Endothelial cell of umbilical vein (primary cell): Measurements from ENCODE around the gene CFHR2. TPM values are rescaled to one million over a fixed set of nuclear protein-coding genes. Genes with fewer than 3 reads are reported as not detected.

Source experiments
- BruUV-seq: library from RNA; stranded (reverse); fragments of 400-500 nt; replicated peaks from 2 replicates; lab custom pipeline; 2021; lab: Mats Ljungman, UMichigan
- CTCF ChIA-PET: fragments of 300-600, 350-600 bp; sonication (Branson Sonifier 250); formaldehyde crosslinking; loops from one replicate; lab custom pipeline; 2021; ENCODE audit warnings: antibody characterized with exemption, inconsistent platforms; lab: Charles Lee
- POLR2A ChIA-PET: fragments of 300-600, 350-600 bp; sonication (Branson Sonifier 250); formaldehyde crosslinking; loops from one replicate; lab custom pipeline; 2021; ENCODE audit warnings: antibody characterized with exemption, inconsistent platforms; lab: Charles Lee
- DNase-seq: peaks from one replicate; pipeline ENCODE4 v3.0.0-alpha.2; 2011; ENCODE audit warnings: low read depth, low spot score
- FAIRE-seq: peaks from 2 replicates; lab custom pipeline; 2011; peaks lifted over from hg19 to GRCh38; lab: Jason Lieb, UNC
- H2AFZ ChIP-seq: 2 replicates; pipeline ENCODE4 v1.6.0; 2012; ENCODE audit warnings: low read depth, low read length, control low read depth, inconsistent platforms
- H3K27ac ChIP-seq: 2 replicates; pipeline ENCODE4 v1.5.1; 2011; ENCODE audit warnings: low read depth, mild to moderate bottlenecking, control low read depth, low read length, moderate library complexity; ENCODE audit not compliant: insufficient read depth
- H3K27me3 ChIP-seq, 2 experiments: 2 replicates each; pipeline versions ENCODE4 v1.6.0 to v1.6.1; 2011; ENCODE audit warnings: low read length in 2 of 2, mixed read lengths in 1 of 2; ENCODE audit not compliant: control insufficient read depth in 2 of 2, insufficient read depth in 2 of 2
- H3K36me3 ChIP-seq, 2 experiments: 2 replicates in 1 of 2; 3 replicates in 1 of 2; pipeline ENCODE4 v1.5.1; 2011; ENCODE audit warnings: low read length in 2 of 2, mild to moderate bottlenecking in 1 of 2, moderate library complexity in 1 of 2; ENCODE audit not compliant: control insufficient read depth in 2 of 2, insufficient read depth in 2 of 2; ENCODE audit errors: extremely low read depth in 1 of 2
- H3K4me1 ChIP-seq: 3 replicates; pipeline ENCODE4 v1.5.1; 2011; ENCODE audit warnings: mild to moderate bottlenecking, low read length; ENCODE audit not compliant: control insufficient read depth, insufficient read depth; ENCODE audit errors: extremely low read depth
- H3K4me2 ChIP-seq: 2 replicates; pipeline ENCODE4 v1.6.1; 2011; ENCODE audit warnings: low read length, control low read depth, mixed read lengths; ENCODE audit not compliant: insufficient read depth
- H3K4me3 ChIP-seq, 3 experiments: fragments of 200-600 bp in 1 of 3; sonication (generic), shearing (Covaris generic) in 1 of 3; replicated peaks in 1 of 3; 2 replicates each; pipeline ENCODE4 v1.5.1; 2011 to 2016; ENCODE audit warnings: control low read depth in 3 of 3, low read length in 3 of 3, mild to moderate bottlenecking in 2 of 3, inconsistent platforms in 1 of 3, low read depth in 1 of 3, moderate library complexity in 1 of 3; ENCODE audit not compliant: insufficient read depth in 1 of 3
- H3K79me2 ChIP-seq: 2 replicates; pipeline ENCODE4 v1.6.0; 2012; ENCODE audit warnings: low read length, inconsistent platforms; ENCODE audit not compliant: control insufficient read depth, insufficient read depth
- H3K9ac ChIP-seq: replicated peaks from 2 replicates; pipeline ENCODE3; 2011; ENCODE audit warnings: low read length, control low read depth; ENCODE audit not compliant: insufficient read depth; ENCODE audit errors: extremely low read depth
- H3K9me1 ChIP-seq: replicated peaks from 3 replicates; pipeline ENCODE4 v1.6.0; 2011; ENCODE audit warnings: mild to moderate bottlenecking, low read length; ENCODE audit not compliant: control insufficient read depth, insufficient read depth; ENCODE audit errors: extremely low read depth
- H3K9me3 ChIP-seq: replicated peaks from 2 replicates; pipeline ENCODE4 v1.5.1; 2012; ENCODE audit warnings: low read length, inconsistent platforms; ENCODE audit not compliant: control insufficient read depth, insufficient read depth
- H4K20me1 ChIP-seq: replicated peaks from 2 replicates; pipeline ENCODE3; 2011; ENCODE audit warnings: mild to moderate bottlenecking, low read length; ENCODE audit not compliant: control insufficient read depth, insufficient read depth; ENCODE audit errors: extremely low read depth
- CTCF ChIP-seq, 2 donors: IDR thresholded peaks; 1 replicate in 1 of 2; 2 replicates in 1 of 2; pipeline ENCODE4 v1.5.1; 2011; ENCODE audit warnings: low read length in 2 of 2, mild to moderate bottlenecking in 2 of 2, moderate library complexity in 2 of 2, control low read depth in 1 of 2, inconsistent platforms in 1 of 2, low read depth in 1 of 2; ENCODE audit not compliant: insufficient read depth in 1 of 2; ENCODE audit errors: extremely low read depth in 1 of 2
- EZH2 ChIP-seq: IDR thresholded peaks from 2 replicates; pipeline ENCODE4 v1.6.1; 2012; ENCODE audit warnings: borderline replicate concordance, low read depth, mild to moderate bottlenecking, moderate library complexity, low read length, inconsistent platforms; ENCODE audit not compliant: severe bottlenecking
- FOS ChIP-seq: IDR thresholded peaks from 2 replicates; pipeline ENCODE4 v1.6.1; 2011; ENCODE audit warnings: mild to moderate bottlenecking, low read length, moderate library complexity, borderline replicate concordance; ENCODE audit not compliant: insufficient read depth
- GATA2 ChIP-seq: IDR thresholded peaks from 2 replicates; pipeline ENCODE4 v1.7.0; 2011; ENCODE audit warnings: low read depth, mild to moderate bottlenecking, moderate library complexity, mixed read lengths, low read length; ENCODE audit not compliant: insufficient read length, insufficient read depth
- JUN ChIP-seq: IDR thresholded peaks from 2 replicates; pipeline ENCODE4 v1.6.1; 2011; ENCODE audit warnings: borderline replicate concordance, low read depth; ENCODE audit not compliant: insufficient read length, insufficient read depth
- MAX ChIP-seq: IDR thresholded peaks from 2 replicates; pipeline ENCODE4 v1.6.1; 2011; ENCODE audit not compliant: insufficient read depth, insufficient read length
- MYC ChIP-seq: IDR thresholded peaks from one replicate; pipeline ENCODE4 v1.6.1; 2011; ENCODE audit warnings: mild to moderate bottlenecking, low read depth, low read length
- POLR2A ChIP-seq: IDR thresholded peaks from 2 replicates; pipeline ENCODE4 v1.6.1; 2012; ENCODE audit warnings: low read depth, mild to moderate bottlenecking, control low read depth, low read length
- POLR2AphosphoS5 ChIP-seq: IDR thresholded peaks from 2 replicates; pipeline ENCODE4 v1.6.1; 2012; ENCODE audit warnings: low read depth, mild to moderate bottlenecking, control low read depth, low read length, moderate library complexity; ENCODE audit not compliant: insufficient read depth
- dilution Hi-C: fragments of 300-500 bp; cut with MboI; formaldehyde crosslinking; loops from one replicate; pipeline ENCODE4 v1.15.0; 2019; ENCODE audit warnings: low sequenced_read_pairs; ENCODE audit not compliant: extremely low pct_ligation_motif_present
- intact Hi-C: fragments of 100-400 bp; cut with micrococcal nuclease; formaldehyde crosslinking; loops from one replicate; pipeline ENCODE4 v1.10.0; 2022
- polyA plus RNA-seq, 4 experiments: library from polyadenylated mRNA; depleted of rRNA in 3 of 4; stranded (reverse) in 3 of 4; unstranded in 1 of 4; fragments of >200 nt; gene quantifications; 2 replicates each; pipeline versions ENCODE4 v1.2.1 to v1.2.3, GENCODE V29; 2011 to 2012; ENCODE audit warnings: missing spikeins in 1 of 4
- small RNA-seq: library from RNA; depleted of rRNA; stranded (forward); fragments of <200 nt; gene quantifications from one replicate; pipeline ENCODE3, GENCODE V24; 2012; ENCODE audit warnings: low replicate concordance, low read depth; ENCODE audit not compliant: insufficient read depth, insufficient read length
- total RNA-seq: library from RNA; stranded (reverse); gene quantifications from 2 replicates; pipeline ENCODE4 v1.2.3, GENCODE V29; 2021

Gene CFHR2
- total and polyA plus RNA-seq, 2 donors (not counting 3 experiments of a cell fraction or from before 2014, with no cell fraction given), result not detected

- Histone ChIP-seq H3K9ac (no peak overlapping the region), H3K36me3 (no peaks in the 10 kb centered on the region), H3K4me2 (no peak overlapping the region), H3K9me3 (no peaks in the 10 kb centered on the region), H3K4me3 (no peak overlapping the region), H3K27me3 (no peaks in the 10 kb centered on the region), H2AFZ (no peak overlapping the region), H3K79me2 (no peaks in the 10 kb centered on the region), H4K20me1 (no peaks in the 10 kb centered on the region), H3K9me1 (no peaks in the 10 kb centered on the region), H3K4me1 (no peaks in the 10 kb centered on the region), H3K27ac (no peak overlapping the region)
- FAIRE-seq, result no peak
- TF ChIP-seq MYC, result no peak
- TF ChIP-seq POLR2AphosphoS5, result no peak
- no peak for TF ChIP-seq FOS
- TF ChIP-seq CTCF (IDR thresholded peaks at IDR 0.05; ENCODE audit: extremely low read depth in 1 of 2, insufficient read depth in 1 of 2, low read depth in 1 of 2, low read length in 2 of 2), result no peak
- no peak for TF ChIP-seq POLR2A
- TF ChIP-seq MAX, result no peak
- no peak for TF ChIP-seq JUN
- no peak for TF ChIP-seq GATA2
- TF ChIP-seq EZH2, result no peak
- no peak for DNase-seq
- POLR2A ChIA-PET, result no interaction called here
- dilution Hi-C loops (no loop called here), intact Hi-C loops (no loop called here)
- no TSS peak for BruUV-seq
- CTCF ChIA-PET, result interaction anchor here (1.5 kb wide), 1 partner anchor 11 kb away, joined by 4 read pairs; no protein-coding TSS in a partner anchor
Measured at GRCh38 chr1:197008861-197009260, 65.3 kb downstream of the CFHR2 start.

Small RNA genes lying within 50 kb of the gene (small RNA-seq; reads per million reads assigned to genes)
- not detected for gene AL139418.1

Other genes starting within 250 kb of the CFHR2 start
- gene CFHR3, start 168.9 kb upstream of the CFHR2 start, total RNA-seq, result not detected in 2 replicates
- not detected in 2 replicates for gene CFHR3, start 168.9 kb upstream of the CFHR2 start, polyA plus RNA-seq
- gene CFHR1, start 124.0 kb upstream of the CFHR2 start, total RNA-seq, result not detected in 2 replicates
- gene CFHR1, start 124.0 kb upstream of the CFHR2 start, polyA plus RNA-seq, result 0.11 and 0.13 TPM in 2 replicates
- not detected in 2 replicates for gene CFHR4, start 55.7 kb upstream of the CFHR2 start, total RNA-seq
- gene CFHR4, start 55.7 kb upstream of the CFHR2 start, polyA plus RNA-seq, result not detected in 2 replicates
- gene CFHR5, start 33.8 kb downstream of the CFHR2 start, total RNA-seq, result not detected in 2 replicates
- not detected in 2 replicates for gene CFHR5, start 33.8 kb downstream of the CFHR2 start, polyA plus RNA-seq
- gene F13B, start 123.5 kb downstream of the CFHR2 start, total RNA-seq, result not detected in 2 replicates
- gene F13B, start 123.5 kb downstream of the CFHR2 start, polyA plus RNA-seq, result not detected in 2 replicates
- 44.6 and 55.1 TPM in 2 replicates for gene ASPM, start 202.9 kb downstream of the CFHR2 start, total RNA-seq
- gene ASPM, start 202.9 kb downstream of the CFHR2 start, polyA plus RNA-seq, result 3.2 and 5.3 TPM in 2 replicates